HG03196 (cell line): ENCODE data around the gene ETFDH.
"Not testable (repeated sequence)": the region's sequence is repeated elsewhere in the genome, so short reads cannot be mapped to it uniquely, and the experiment has no call there.

Source experiments
- ATAC-seq: cut with Tn5 transposase; IDR thresholded peaks from one replicate; pipeline ENCODE4 v1.9.1; 2021; ENCODE audit not compliant: unreplicated experiment

The ETFDH gene

GRCh38 chr4:158750379-158750778 lies 78.3 kb downstream of the ETFDH start:
- no peak for ATAC-seq

- no peak for ATAC-seq
Measured at GRCh38 chr4:158754385-158755180, 82.5 kb downstream of the ETFDH start.

GRCh38 chr4:158755819-158756218 lies 83.7 kb downstream of the ETFDH start:
- ATAC-seq, result not testable (repeated sequence)

- no peak for ATAC-seq
Measured at GRCh38 chr4:158756588-158756987, 84.5 kb downstream of the ETFDH start.

GRCh38 chr4:158758142-158758541 lies 86.0 kb downstream of the ETFDH start:
- ATAC-seq, result no peak

- ATAC-seq, result no peak
Measured at GRCh38 chr4:158758703-158759102, 86.6 kb downstream of the ETFDH start.
